Stimulated activated CD8-positive, alpha-beta memory T cell treated with anti-CD3 and anti-CD28 coated beads, Interleukin-15, amount 100 ng/mL, for 48 hours (primary cell): ENCODE results near the gene KRT73.

ENCODE experiments used
- DNase-seq, 2 donors: peaks; one replicate each; pipeline ENCODE4 v3.0.0-alpha.2; 2020; ENCODE audit warnings: low read depth in 2 of 2

Gene KRT73

DNA sequence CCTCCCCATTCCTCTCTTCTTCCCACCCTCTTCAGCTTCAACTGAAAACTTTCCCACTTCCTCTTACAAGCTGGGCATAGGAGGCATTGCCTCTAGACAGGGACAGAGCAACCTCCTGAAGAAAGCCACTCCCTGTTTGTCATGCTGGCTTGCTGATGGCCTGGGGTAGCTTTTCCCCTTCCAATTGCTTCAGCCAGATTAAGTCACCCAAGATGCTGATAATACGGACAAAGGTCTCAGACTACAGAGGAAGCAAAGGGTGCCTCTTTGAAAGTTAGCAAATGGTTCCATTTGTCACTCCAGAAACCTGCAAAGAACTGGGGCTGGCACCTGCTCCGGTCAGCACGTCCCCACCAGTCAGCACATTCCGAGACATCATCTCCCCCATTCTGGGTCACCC is 27.6 kb upstream of the KRT73 start:
- DNase-seq = no peak

DNA sequence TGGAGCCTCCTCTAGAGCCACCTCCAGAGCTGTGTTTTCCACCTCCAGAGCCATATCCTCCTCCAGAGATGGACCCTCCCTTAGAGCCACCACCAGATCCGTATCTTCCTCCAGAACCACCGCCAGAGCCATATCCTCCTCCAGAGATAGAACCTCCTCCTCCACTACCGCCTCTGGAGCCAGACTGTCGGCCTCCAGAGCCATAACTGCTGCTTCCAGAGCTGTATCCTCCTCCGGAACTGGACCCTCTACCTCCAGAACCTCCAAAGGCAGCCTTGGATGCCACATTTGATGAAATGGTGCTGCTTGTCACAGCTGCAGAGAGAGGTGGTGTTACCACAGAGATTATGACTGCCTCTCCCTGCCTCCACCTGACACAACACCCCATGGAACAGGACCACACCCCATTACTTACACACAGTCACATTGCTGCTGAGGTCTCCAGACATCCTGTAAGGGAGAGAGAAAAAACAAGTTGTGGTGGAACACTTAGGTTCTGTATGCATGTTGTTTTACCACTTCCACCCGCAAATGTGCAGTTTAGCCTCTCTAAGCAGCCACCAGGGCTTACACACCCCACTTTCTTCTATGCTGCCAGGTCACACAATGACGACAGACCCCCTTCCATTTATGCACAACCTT is 26.9 kb upstream of the KRT73 start:
- DNase-seq = peak in 1 of 2 donors; percentile 3

DNA sequence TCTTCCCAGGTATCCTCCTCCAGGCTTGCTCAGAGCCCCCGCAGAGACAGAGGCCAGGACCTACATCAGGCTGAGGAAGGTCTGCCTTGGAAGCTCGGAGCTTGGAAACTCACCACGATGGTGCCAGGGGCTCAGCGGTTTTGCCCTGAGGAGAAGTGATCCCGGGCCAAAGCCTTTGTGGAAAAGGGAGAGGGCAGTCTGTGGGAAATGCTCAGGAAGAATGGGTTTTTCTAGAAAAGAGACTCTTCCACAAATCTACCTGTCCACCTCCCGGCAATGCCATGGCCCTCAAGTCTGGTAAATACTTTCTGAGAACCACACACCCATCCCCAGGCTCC is 25.7 kb upstream of the KRT73 start:
- no peak for DNase-seq

DNA sequence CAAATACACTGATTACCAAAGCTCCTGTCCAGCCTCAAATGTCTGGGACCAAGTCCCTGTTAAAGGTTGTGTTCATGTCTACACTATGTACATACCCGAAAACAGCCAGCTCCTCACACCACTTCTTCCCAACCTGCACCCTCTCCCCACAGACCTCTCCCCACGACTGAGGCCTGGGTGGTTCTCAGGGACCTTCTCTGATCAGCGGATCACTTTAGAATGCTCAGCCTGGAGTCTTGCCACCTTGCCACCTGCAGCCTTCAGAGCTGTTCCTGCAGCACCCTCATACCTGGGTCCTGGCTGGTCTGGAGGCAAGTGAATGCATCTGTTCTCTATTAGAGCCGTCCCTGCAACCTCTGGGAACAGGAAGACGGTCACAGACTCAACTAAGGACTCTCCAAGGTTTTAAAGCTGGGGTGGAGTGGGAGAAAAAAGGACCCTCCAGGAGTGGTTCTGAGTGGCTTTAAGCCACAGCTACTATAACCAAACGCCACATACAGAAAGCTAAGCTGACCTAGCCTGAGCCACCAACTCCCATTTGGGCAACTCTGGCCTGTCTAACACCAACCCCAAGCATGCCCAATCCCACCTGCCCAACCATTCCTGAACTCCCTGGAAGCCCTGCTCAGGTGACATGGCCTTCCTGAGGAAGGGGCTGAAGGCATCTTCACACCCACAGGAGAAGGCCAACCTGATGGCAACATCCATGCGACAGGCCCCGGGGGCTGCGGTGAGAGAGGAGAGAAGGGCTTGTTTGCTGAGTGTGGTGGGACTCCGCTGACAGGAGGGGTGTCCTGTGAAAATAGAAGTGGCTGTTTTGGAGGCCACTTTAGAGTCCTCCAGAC is 25.1 kb upstream of the KRT73 start:
- DNase-seq = no peak

DNA sequence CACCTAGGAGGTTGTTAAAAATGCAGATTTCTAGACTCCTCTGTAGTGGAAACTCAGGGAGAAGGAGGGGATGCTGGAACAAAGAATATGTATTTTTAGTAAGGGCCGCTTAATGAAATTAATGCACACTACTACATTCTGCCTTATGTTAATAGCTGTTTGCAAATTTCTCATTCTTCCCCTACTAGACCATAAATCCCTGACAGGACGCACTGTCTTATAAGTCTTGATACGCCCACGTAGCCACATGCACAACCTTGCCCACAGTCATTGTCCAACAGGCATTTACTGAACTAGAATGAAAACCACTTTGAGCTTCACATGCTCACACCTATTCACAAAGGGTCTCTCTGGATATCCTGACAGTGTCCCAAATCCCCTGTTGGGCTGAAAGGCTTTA is 23.1 kb upstream of the KRT73 start:
- DNase-seq = no peak

DNA sequence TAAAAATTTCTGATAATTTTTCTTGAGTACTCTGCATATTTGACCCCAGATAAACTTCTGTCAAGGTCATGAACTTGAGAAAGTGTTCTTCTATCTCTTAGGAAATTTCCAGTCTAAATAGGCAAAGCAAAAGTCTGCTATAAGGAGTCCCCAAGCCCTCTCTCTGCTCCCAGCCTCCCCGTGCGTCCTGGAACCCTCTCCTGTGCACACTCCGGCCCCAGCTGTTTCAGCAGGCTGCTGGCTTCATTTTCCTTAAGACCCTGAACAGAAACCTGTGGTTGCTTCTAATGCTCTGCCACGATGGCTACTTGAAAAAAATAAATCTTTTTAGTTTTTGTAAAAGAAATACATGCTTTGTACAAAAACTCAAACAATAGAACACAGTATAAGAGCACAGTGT is 18.9 kb upstream of the KRT73 start:
- DNase-seq = no peak

DNA sequence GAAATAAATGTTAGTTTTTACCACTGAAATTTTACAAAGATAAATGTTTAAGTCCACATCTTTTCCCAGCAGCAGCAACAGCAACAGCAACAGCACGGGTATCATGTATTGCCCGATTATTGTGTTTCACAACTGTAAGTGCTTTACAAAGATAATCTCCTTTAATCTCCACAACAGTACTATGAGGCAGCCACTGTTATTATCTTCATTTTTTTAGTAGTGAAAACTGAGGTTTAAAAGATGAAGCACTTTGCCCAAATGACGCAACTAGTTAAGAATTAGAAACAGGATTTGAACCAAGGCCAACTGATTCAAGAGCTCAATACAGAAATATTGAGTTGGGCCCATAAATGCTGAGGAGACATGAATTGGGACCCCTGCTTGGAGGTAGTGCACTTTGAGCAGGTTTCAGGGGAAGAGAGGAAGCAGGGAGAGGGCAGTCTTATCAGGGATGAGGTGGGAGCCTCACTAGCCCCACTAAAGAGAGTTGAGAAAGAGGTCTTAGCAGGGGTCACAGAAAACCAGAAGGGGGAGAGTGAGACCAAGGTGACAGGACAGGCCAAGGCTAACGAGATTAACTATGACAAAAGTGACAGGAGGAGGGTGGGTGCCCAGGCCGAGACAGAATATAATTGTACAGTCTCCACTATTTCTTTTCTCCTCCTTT is 18.4 kb upstream of the KRT73 start:
- DNase-seq = no peak

DNA sequence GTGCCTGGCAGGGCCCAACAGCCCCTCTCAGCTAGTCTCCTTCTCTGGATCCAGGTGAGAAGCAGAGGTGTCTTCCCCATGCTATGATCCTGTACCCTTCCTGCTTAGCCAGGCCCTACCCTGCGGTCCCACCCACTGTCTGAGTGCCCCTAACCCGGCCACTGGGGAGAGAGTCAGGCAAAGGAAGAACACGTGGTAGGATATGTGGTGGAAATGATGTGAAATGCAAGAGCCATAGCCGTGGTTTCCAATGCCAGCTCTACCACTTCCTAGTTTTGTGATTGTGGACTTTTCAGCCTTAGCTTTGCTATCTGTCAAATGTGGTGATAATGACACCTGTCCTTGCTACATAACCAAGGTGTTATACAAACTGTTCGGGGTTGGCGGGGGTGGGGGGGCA is 17.8 kb upstream of the KRT73 start:
- DNase-seq = no peak

DNA sequence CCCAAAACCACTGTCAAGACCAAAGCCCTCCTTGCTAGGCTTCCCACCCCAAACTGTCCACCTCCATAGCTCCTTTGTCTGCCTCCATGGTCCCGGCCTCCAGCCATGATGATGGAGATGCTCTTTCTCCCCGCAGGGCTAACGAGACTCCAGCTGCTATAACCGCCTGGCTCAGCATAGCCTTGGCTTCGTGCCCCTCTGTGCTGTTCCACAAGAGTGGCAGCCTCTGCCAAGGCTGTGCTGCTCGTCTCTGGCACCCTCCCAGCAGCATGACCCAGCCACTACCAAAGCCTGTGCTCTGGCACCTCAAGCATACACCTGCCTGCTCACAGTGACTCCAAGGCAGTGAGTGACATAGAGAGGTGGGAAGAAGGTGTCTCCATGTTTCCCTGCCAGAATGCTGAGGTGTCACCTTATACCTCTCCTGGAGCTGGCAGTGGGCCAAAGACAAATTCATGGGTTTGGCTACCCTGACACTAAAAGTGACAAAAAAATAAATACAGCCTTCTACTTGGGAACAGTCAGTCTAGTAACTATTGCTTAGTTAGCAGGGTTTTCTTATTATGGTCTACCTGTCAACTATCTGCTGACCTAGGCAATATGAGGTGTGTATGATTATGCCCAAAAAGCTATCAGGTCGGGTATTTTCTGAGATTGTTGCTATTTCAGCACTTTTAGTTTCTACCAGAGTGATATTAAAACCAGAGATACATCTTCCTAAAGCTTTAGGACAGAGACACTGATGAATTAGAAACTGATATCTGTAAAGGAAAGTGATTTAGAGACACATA is 16.1 kb upstream of the KRT73 start:
- DNase-seq = no peak

DNA sequence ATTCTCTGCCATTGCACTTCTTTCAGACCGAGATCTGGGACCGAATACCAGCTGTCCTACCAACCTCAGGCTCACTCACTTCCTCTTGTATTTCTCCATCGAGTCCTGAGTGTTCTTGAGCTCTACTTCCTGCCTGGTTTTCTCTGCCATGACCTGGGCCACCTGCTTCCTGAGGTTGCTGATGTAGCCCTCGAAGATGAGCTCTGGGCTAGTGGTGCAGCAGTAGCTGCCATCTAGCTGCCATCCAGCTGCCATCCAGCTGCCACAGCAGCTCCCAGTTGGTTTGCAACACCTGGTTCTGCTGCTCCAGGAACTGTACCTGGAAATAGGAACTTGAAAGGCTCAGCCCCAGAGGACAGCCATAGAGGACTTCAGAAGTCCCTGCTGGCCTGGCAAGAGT is 15.0 kb upstream of the KRT73 start:
- DNase-seq = no peak

DNA sequence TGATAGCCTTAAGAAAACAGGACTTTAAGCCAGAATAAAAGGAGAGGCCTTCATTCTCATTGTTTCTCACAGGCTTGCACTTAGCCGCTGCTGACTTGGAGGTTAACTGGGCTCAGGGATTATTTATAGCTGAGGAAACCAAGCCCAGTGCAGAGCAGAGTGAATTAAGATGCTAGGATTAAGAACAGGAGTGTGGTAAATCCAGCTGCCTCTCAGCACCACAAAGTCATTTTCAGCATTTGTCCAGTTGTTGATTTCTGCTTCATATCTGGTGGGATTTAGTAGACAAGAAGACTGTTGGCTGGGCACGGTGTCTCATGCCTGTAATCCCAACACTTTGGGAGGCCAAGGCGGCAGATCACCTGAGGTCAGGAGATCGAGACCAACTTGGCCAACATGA is 14.3 kb upstream of the KRT73 start:
- no peak for DNase-seq

DNA sequence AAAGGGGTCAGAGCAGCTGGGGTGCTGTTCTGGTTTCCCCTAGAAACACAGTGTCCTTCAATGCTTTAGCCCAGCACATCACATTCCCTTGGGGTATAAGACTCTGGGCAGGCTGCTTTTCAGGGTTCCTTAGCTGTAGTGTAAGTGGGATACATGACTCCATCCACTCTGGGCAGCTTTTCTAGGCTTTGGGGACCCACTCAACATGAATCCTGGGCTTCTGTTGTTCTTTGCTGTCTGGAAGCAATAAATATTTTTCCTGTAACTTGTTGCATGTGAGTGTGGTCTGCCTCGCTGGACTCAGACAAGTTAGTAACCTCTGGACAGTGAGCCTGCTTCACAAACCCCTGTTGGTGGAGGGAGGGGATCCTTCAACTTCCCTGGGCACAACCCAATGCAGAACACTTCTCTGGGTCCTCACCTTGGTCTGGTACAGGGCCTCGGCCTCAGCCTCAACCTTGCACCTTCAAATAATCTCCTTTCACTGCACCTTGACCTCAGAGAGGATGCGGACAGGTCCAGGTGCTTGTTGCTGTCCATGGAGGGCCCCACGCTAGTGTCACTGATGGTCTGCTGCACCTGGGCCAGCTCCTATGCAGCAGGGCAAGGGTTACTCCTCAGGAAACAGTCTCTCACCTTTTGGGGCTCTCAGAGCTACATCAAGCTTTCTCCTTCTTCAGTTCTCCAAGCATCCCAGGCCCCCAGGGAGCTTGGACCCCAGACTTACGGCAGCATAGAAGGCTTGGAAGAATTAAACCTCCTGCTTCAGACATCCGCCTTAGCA is 13.5 kb upstream of the KRT73 start:
- DNase-seq = no peak

DNA sequence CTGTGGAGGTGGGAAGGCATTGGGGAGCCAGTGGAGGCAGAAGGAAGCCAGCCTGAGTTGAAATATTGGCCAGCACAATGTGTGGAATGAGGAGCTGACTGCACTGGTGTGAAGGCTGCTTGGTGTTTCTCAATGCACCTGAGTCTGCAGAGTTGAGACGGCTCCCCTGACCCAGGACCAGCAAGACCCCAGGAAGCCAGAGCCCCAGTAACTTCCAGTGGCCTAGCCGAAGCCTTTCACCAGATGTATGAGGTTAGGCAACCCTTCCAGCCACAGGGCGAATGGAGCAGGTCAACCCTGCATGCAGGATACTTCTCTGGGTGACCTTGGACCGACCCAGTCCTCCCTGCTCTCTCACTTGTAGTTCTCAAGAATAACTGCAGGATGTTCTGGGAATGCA is 12.9 kb upstream of the KRT73 start:
- no peak for DNase-seq

DNA sequence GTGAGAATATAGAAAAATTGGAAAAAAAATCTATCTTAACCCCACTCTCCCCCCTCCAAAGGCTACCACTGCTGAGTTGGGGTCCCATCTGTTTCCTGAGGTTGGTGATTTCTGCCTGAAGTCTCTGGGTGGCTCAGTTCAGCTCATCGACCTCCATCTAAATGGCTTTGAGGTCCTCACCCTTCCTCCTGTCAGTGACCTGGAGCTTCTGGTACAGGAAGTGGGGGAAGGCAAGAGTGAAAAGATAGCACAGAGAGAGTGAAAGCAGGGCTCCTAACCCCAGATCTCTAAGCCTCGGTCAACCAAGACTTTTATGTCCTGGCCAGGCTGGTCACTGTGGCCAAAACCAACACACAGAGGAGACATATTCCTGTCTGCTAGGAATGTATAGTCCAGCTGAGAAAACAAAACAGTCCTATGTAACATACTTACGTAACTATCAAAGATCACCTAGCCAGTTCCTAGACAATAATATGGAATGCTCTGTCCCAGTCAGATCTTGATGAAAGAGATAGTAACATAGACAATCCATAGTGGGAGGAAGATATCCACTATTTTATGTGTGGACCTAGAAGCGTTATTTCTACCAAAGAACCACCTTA is 12.3 kb upstream of the KRT73 start:
- DNase-seq = no peak

DNA sequence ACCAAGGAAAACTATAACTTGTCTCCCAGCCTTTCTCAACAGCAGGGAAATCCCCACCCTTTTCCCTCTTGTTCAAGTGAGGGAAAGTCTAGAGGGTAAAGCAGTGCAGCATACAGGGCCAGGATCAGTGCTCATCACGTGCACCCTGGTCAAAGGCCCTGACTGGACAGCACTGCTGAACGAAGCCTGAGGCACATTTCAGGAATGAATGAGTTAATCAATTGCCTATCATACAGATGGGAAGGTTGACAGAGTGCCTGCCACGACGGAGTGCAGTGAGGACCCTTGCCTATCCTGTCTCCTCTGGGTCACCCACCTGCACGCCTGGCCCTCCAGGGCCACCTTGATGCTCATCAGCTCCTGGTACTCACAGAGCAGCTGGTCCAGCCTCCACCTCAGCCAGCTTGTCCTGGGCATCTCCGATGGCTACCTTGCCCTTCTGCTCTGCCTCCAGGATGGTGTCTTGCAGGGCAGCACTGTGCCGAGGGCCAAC is 11.7 kb upstream of the KRT73 start:
- no peak for DNase-seq

DNA sequence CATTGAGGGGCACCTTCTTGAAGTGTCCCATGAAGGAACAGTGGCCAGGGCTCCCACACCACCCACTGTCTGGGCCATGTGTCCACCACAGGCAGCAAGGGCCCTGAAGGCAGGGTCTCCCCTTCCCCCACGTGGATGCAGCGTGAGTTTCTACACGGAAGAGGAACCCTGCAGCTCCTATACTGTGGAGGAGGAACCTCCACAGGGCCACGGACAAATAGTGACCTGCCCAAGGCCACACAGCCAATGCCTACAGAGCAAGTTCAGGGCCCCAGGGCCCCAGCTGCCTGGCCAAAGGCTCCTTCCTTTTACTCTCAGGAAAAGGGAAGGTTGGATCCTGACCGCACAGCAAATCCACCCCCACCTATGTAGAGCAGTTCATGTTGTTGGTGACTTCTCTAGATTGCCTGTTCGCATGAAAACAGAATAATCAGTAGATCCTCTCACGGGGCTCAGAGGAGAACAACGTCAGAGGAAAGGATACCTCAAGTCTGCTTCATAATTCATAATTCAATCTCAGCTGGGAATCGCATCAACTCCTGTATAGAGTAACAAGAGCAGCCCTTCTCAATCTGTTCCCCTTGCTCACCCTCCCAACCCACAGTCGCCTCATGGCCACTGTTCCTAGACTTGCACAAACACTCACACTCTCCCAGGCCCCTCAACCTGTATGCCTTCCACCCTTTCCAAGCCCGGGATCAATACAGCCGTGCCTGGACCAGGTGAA is 11.1 kb upstream of the KRT73 start:
- no peak for DNase-seq

DNA sequence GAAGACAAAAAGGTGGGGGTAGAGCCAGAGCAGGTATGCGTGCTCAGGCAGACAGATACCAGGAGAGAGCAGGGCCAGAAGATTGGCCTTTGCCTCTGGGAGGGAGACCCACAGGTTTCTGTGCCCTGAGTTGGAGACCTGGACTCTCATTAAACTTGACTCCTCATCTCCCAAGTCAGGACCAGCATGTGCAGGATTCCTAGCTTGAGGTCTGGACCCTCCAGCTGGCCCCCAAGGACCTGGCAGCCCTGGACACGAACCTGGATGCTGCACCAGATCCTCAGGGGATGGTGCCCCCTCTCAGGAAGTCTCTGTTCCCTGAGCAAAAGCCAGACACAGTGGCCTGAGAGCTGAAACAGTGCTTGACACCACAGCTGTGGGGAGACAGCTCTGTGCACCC is 10.5 kb upstream of the KRT73 start:
- no peak for DNase-seq

DNA sequence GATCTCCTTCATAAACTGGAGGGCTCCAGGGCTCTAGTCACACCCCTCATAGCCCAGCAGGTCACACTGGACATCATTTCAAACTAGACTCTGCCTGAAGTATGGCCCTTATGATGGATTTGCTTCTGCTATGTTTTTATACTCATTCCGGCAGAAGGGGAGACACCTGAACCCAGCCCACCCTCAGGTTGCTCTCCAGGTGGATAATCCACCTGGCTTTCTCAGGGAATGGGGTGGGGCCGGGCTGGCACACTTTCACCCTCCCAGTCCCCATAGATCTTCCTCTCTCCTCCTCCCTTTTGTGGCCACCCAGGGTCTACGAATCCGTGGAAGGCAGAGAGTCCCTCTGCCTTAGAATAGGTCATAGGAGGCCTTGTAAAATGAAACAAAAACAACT is 9.8 kb upstream of the KRT73 start:
- no peak for DNase-seq

DNA sequence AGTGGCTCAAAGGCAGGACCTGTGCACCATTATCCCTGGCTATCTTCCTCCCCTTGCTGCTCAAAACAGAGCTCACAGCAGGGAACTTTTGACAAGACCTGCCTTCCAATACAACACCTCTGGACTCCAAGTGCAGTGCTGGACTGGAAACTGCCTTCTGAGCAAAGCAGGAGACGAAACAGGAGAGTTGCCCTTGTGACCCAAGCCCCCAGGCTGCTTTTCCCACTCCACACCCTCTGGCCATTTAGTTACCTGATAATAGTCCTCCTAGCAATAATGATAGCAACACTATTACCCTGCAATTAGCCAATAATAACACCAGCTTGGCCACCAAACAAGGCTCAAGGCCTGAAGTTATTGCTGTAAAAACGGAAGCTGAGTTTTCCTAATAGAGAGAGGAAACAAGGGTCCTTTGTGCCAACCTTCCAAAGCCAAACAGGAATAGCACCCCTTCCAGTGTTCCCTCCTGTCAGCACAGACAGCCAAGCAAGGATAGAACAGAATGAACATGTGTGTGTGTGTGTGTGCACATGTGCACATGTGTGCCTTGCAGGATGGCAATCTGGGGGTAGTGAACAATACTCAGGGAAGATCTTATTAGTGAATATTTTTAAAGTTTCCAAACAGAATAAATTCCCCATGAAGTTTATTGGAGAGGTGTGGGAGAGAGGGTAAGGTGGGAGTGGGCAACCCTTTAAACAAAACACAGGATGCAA is 9.2 kb upstream of the KRT73 start:
- no peak for DNase-seq

DNA sequence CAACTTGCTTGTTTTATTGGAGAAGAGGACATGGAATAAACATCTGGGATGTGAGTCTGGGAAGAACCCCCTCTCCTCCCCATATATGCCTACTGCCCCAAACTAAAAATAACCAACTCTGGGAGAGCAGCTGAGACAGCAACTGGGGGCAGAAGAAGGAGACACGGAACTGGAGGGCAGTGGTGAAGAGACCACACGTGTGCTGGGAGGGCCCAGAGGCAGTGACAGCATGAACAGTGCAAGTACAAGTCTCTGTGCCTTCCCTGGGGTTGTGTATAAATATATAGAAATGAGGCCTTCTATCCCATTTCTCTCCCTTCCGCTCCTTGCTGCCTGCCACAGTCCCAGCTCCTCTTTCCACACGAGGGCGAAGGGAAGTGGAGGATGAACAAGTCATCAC is 4.0 kb upstream of the KRT73 start:
- no peak for DNase-seq
